Stimulated activated CD8-positive, alpha-beta memory T cell treated with anti-CD3 and anti-CD28 coated beads, Interleukin-7, amount 100 ng/mL, for 1 hour (primary cell): Measurements from ENCODE around the gene APOF.
"Not testable (repeated sequence)": the region's sequence is repeated elsewhere in the genome, so short reads cannot be mapped to it uniquely, and the experiment has no call there.

ENCODE experiments used
- DNase-seq, 2 donors: peaks; one replicate each; pipeline ENCODE4 v3.0.0-alpha.2; 2020; ENCODE audit warnings: low read depth in 2 of 2

The APOF gene

GRCh38 chr12:56332512-56333196, 30.0 kb downstream of the APOF start:
- no peak for DNase-seq

DNA sequence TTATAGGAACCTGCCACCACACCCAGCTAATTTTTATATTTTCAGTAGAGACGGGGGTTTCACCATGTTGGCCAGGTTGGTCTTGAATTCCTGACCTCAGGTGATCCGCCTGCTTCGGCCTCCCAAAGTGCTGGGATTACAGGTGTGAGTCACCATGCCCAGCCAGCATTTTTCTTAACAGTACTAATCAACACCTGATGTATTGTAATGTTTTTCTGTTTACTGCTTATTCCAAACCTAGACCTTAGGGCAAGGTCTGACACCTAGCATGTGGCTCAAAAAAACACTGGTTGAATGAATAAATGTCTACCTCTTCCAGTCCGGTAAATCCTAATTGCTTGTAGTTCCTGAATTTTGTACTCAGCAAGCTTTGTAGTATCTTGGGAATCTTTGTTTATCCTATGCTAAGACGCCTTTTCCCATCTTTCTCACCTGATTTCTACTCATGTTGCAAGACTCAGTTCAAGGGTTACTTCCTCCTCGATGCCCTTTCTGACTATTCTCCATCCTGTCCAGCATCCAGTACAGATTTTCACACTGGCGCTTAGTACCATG, 31.6 kb downstream of the APOF start:
- DNase-seq, result no peak

- DNase-seq, result no peak
Measured at GRCh38 chr12:56326533-56326932, 36.1 kb downstream of the APOF start.

DNA sequence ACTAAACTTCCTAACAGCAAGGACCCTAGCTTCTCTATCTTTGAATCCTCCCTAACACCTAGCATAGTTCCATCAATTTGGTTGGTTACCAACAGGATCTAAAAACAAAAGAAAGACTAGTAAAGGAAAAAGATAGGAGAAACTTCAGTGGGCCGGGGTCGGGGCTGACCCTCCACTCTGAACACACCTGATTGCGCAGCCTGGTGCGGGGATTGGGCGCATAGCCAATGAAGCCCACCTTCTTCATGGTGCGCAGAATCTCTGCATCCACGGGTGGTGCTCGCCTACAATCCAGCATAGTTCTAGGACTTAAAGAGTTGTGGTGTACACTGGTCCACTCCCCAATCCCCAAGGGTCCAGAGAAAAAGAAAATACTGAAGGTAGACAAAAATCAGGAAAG, 36.5 kb downstream of the APOF start:
- DNase-seq, result no peak

- DNase-seq, result no peak
Measured at GRCh38 chr12:56324206-56324605, 38.5 kb downstream of the APOF start.

DNA sequence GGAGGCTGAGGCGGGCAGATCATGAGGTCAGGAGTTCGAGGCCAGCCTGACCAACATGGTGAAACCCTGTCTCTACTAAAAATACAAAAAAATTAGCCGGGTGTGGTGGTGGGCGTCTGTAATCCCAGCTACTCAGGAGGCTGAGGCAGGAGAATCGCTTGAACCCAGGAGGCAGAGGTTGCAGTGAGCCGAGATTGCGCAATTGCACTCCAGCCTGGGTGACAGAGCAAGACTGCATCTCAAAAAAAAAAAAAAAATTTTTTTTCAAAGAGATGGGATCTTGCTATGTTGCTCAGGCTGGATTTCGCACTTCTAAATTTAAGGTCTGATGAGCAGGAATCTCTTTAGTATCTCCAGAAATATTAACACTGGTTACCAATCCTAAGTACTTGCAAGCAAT, 41.0 kb downstream of the APOF start:
- not testable (repeated sequence) for DNase-seq

DNA sequence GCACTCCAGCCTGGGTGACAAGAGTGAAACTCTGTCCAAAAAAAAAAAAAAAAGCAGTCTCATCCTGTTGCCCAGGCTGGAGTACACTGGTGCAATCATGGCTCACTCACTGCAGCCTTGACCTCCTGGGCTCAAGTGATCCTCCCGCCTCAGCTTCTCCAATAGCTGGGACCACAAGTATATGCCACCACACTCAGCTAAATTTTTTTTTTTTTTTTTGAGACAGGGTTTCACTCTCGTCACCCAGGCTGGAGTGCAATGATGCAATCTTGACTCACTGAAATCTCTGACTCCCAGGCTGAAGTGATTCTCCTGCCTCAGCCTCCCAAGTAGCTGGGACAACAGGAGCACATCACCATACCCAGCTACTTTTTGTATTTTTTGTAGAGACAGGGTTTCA, 41.6 kb downstream of the APOF start:
- DNase-seq, result no peak

DNA sequence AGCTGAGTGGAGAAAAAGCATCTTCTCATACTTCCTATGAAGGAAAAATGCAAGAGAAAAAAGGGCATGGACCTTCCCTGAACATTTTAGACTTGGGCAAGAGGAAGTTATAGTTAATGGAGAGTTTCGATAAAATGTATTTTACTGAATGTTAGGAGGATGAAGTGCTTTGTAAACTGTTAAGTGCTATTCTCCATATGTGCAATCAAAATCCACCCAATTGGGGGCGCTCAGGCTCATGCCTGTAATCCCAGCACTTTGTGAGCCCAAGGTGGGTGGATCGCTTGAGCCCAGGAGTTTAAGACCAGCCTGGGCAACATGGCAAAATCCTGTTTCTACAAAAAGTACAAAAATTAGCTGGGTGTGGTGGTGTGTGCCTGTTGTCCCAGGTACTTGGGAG, 45.0 kb downstream of the APOF start:
- DNase-seq, result no peak

DNA sequence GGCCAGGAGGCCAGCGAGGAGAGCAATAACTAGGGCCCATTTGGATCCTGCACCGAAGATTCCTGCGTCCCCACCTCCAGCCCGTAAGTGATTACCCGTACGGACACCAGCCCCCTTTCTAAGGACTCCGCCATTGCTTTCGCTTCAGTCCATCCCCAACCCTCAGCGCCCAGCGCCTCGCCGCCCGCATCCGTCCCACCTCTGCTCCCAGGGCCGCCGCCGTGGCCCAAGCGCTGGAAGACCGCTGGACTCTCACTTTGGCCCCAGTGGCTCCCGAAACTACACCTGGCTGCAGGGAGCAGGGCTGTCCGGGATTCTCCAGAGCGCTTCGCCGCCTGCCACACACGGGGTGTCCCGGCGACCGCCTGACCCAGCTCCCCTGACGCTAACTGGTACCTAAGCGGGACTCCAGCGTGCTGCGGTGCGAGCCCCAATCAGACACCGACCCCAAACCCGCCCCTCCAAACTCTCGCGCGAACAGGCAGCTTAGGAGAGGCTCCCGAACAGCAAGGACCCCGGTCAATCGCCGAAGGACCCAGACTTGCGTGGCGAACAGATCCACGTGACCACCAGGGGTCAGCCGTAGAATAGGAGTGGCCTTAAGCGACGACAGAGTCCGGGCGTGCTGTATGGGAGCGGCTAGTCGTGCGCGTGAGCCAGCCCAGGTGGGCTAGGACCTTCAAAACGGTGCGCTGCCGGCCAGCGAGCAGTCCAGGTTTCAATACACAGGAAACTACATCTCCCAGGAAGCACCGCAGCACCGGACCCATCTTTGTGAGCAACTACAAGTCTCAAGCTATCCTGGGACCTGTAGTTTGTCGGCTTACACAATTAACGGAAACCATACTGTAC, 46.8 kb downstream of the APOF start, which contains the start of gene CNPY2:
Gene CNPY2 (minus strand): TSS at position 367 of the 852 bp plus-strand sequence. CDS start 771 bp downstream, outside the sequence.
- DNase-seq, result peak; percentile 82 to 84

DNA sequence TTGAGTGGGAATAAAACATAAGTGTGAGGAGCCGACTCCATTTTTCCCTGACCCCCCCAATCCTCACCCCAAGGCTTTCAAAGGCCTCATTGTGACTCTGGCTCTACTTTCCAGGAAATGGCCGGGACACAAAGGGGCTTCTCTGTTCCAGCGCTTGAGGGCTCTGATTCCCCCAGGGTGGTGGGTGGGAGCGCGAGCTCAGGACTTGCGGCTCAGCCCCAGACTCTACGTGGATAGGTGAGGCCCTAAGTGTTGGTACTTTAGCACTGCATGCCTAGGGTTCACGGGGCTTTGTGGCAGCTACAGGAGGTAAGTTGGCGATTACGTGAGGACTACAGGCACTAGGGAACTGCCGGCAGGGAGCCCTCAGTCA, 47.4 kb downstream of the APOF start:
- no peak for DNase-seq

DNA sequence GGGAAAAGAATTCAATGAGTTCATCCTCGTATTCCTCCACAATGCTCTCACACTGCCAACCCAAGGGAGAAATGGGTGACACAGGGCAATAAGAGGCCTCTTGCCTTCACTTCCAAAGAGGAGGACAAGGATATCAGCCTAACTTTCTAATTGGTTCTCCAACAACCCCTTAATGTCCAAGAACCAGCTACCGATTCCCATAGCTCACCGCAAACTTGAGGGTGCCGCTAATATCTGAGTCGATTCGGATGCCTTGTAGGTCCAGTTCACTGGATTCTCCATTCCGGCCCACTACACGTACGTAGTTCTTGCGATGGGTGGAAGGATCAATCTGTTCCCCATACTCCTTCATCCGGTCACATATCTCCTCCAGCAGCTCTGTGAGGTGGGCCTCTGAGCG, 51.7 kb downstream of the APOF start:
- no peak for DNase-seq
